GM12892 (cell line): ENCODE data around the gene CTXN3.

Experiments used
- POLR2A ChIP-seq: IDR thresholded peaks from 2 replicates; pipeline ENCODE4 v1.6.1; 2011; ENCODE audit warnings: low read depth, low read length, control low read depth
- TAF1 ChIP-seq: IDR thresholded peaks from 2 replicates; pipeline ENCODE4 v1.6.1; 2011; ENCODE audit warnings: low read depth, mild to moderate bottlenecking, control low read depth, low read length, borderline replicate concordance

DNA sequence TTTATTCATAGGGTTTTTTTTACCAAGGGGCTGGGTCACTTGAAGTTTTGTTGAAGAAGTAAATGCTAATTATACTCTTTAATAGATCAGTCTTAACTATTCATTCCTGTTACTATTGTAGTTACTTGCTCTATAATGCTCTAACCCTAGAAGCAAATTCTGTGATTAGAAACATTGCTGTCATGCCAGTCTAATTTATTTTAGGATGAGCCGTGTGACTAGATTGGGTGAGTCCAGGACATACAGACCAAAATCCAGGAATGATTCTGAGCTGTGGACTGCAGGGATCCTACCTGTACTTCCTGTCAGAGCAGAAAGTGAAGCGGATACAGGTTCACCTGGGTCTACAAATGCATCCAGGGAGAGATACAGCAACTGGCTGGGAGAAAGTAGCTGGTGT is 53.6 kb downstream of the CTXN3 start:
- TF ChIP-seq POLR2A (no peak), TAF1 (no peak)
